ENCODE data around the gene TM9SF3. TPM values are rescaled to one million over a fixed set of nuclear protein-coding genes. Genes with fewer than 3 reads are reported as not detected.

The TM9SF3 gene
- total and polyA plus RNA-seq, 10 of the 15 experiments (the other 5 are each of a cell fraction or from before 2014, with no cell fraction given): 17.1 to 85.4 (median 44.9) TPM

DNA sequence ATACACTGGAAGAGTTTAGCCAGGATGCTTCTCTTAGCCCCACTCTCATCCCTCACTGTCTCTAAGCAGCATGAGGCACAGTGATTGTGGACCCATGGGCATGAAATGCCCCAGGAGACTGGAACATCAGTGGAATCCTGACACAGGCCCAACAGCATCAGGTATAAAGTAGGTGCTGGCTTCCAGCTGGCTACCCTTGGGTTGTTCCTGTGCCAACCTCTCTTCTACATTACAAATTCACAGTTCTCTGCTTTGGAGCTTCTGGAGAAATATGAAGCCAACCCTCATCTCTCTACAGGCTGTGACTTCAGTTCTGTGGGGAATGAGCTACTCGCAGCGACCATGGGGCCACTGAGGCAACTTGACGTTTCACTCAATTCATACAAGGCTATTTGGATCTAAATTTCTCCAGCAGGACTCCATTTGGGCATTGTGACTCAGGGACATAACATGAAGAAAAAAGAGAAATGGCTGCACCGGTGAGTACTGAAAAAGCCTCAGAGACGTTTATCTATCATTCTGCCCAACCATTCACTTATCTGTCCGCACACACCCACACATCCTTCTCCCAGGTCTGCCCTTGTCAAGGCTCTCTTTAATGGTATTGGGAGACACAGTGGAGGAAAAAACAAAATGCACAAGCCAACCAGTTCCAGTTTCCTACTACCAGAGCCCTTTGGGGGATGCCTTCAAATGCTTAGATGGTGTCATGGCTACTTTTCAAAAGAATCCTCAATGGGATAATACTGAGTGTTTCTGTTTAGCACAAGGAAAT, 35.4 kb upstream of the TM9SF3 start:
- FAIRE-seq (no peak), ATAC-seq (no peak), DNase-seq (ENCODE audit: low read depth, low spot score) (no peak)
- in situ Hi-C loops (cut with MboI): no loop called here
- no peaks in the 10 kb centered on the region for H3K79me2 ChIP-seq (ENCODE audit: control insufficient read depth, insufficient read depth, low read length)
- no peak overlapping the region for H2AFZ ChIP-seq (ENCODE audit: control insufficient read depth, low read depth, low read length)
- no peaks in the 10 kb centered on the region for H3K4me1 ChIP-seq (ENCODE audit: control insufficient read depth, insufficient read depth, low read length)
- 98% methylated on average over 6 of the region's 6 CpGs for WGBS (ENCODE audit: insufficient coverage, insufficient replicate concordance, low lambda C conversion rate, missing lambda C conversion rate)
- H3K9ac ChIP-seq (ENCODE audit: control insufficient read depth, insufficient read depth, low read length): no peak overlapping the region
- TF ChIP-seq FOXK2 (IDR thresholded peaks at IDR 0.05): no peak
- TF ChIP-seq, protein P1, sequence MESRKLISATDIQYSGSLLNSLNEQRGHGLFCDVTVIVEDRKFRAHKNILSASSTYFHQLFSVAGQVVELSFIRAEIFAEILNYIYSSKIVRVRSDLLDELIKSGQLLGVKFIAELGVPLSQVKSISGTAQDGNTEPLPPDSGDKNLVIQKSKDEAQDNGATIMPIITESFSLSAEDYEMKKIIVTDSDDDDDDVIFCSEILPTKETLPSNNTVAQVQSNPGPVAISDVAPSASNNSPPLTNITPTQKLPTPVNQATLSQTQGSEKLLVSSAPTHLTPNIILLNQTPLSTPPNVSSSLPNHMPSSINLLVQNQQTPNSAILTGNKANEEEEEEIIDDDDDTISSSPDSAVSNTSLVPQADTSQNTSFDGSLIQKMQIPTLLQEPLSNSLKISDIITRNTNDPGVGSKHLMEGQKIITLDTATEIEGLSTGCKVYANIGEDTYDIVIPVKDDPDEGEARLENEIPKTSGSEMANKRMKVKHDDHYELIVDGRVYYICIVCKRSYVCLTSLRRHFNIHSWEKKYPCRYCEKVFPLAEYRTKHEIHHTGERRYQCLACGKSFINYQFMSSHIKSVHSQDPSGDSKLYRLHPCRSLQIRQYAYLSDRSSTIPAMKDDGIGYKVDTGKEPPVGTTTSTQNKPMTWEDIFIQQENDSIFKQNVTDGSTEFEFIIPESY (IDR thresholded peaks at IDR 0.05): no peak
- TF ChIP-seq ZNF384 (IDR thresholded peaks at IDR 0.05; ENCODE audit: borderline replicate concordance, low read depth, low read length): no peak
- no peak for TF ChIP-seq ZZZ3 (IDR thresholded peaks at IDR 0.05; ENCODE audit: control insufficient read depth, insufficient read length, low read depth)
- no peaks in the 10 kb centered on the region for H3K9me3 ChIP-seq (replicated peaks; ENCODE audit: control insufficient read depth, insufficient read depth, low read length)
- H4K20me1 ChIP-seq (ENCODE audit: control insufficient read depth, insufficient read depth): no peaks in the 10 kb centered on the region; the same call in 1 of the 2 replicates
- H3K36me3 ChIP-seq (ENCODE audit: control insufficient read depth in 2 of 2, insufficient read depth in 2 of 2, low read length in 1 of 2): peaks cover 41 to 52% of the 10 kb centered on the region in 2 experiments
- H3K4me3 ChIP-seq: no peak overlapping the region
- intact Hi-C loops (cut with micrococcal nuclease; ENCODE audit: unreplicated experiment): no loop called here
- TSS peak; percentile 18 for BruUV-seq (replicated peaks)
- RAD21 ChIA-PET (ENCODE audit: unreplicated experiment): no interaction called here
- no peaks in the 10 kb centered on the region for H3K27me3 ChIP-seq (replicated peaks in 1 of 2; ENCODE audit: control insufficient read depth in 2 of 2, insufficient read depth in 2 of 2, low read length in 1 of 2)
- SMC1A ChIA-PET (ENCODE audit: uncharacterized antibody, unreplicated experiment): interaction anchor here (0.6 to 1.3 kb wide), 2 partner anchors 13 to 208 kb away, joined by 3 to 4 read pairs; no protein-coding TSS in a partner anchor
- no peak overlapping the region for H3K4me2 ChIP-seq (ENCODE audit: control insufficient read depth, insufficient read depth)
- H3K27ac ChIP-seq (ENCODE audit: control insufficient read depth, insufficient read depth): no peak overlapping the region
- CTCF ChIA-PET: interaction anchor here (1.0 to 2.0 kb wide), 3 partner anchors 14 to 95 kb away, joined by 3 to 4 read pairs (median 3); no protein-coding TSS in a partner anchor
- POLR2A ChIA-PET: interaction anchor here (0.6 kb wide), 1 partner anchor 1788 kb away, joined by 3 read pairs; no protein-coding TSS in a partner anchor

All from GM12878 (cell line).